AG20443 (cell line): ENCODE data around the gene TYROBP.
"Not testable (repeated sequence)": the region's sequence is repeated elsewhere in the genome, so short reads cannot be mapped to it uniquely, and the experiment has no call there.

Experiments used
- DNase-seq: peaks from one replicate; pipeline ENCODE4 v3.0.0; 2012; ENCODE audit warnings: low spot score, mixed read lengths

Gene TYROBP

GRCh38 chr19:35908010-35908441 is at the start of gene TYROBP:
TYROBP (minus strand) TSS chr19:35908295; CDS start chr19:35908228, 67 bp downstream.
- DNase-seq, result no peak

DNA sequence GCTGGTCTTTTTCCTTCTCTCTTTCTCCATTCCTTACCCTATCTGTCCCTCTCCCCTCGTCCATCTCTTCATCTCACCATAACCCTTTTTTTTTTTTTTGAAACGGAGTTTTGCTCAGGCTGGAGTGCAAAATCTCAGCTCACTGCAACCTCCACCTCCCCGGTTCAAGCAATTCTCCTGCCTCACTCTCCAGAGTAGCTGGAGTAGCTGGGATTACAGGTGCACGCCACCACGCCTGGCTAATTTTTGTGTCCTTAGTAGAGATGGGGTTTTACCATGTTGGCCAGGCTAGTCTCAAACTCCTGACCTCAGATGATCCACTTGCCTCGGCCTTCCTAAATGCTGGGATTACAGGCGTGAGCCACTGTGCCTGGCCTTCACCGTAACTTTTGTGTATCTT is 49.3 kb upstream of the TYROBP start:
- DNase-seq, result not testable (repeated sequence)

DNA sequence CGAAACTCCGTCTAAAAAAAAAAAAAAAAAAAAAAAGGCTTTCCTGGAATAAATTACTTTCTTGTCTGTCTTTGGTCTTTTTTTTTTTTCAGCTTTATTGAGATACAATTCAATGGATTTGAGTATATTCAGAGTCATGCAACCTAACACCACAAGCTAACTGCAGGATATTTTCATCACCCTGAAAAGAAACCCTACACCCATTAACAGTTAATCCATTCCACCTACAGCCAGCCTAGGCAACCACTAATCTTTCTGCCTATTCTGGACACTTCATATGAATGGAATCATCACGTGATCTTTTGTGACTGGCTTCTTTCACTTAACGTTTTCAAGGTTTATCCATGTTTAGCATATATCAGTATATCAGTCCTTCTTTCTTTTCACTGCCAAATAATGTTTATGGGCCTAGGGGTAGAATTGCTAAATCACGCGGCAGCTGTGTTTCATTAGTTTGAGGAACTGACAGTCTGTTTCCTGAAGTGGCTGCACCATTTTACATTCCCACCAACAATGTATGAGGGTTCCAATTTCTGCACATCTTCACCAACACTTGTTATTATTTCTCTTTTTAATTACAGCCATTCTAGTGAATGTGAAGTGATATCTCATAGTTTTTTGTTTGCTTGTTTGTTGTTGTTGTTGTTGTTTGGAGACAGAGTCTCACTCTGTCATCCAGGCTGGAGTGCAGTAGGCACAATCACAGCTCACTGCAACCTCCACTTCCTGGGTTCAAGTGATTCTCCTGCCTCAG is 48.0 kb upstream of the TYROBP start:
- DNase-seq, result no peak

- peak; percentile 28 for DNase-seq
These were observed 41.0 kb upstream of the TYROBP start for GRCh38 chr19:35949131-35949530.

- no peak for DNase-seq
These were observed 38.1 kb upstream of the TYROBP start for GRCh38 chr19:35946203-35946602.

DNA sequence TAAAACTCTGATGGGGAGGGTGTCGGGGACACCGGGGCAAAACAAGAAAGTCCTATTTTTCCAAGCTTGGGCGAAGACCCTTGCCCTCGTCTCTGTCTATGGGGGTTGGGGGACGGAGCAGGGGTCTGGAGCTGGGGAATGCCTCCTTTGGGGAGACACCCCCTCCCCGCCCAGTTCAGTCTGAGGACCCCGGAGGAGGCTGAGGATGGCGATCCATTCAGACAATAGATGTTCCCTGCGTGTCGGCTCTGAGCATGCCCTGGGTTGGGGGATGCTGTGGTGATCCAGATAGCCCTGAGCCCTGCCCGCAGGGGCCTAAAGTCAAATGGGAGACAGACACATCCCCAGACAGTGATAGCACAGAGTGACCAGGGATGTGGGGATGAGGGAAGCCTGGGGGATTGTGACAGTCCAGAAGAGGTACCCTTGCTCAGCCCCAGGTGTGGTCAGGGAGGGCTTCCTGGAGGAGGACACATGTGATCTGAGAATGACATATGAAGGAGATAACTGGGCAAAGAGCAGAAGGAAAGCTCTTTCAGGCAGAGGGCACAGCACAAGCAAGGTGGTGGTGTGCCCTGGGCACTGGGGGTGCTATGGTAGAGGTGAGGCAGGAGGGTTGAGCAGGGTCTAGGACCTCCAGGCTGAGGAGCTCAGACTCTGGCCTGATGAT is 37.2 kb upstream of the TYROBP start:
- DNase-seq, result no peak

DNA sequence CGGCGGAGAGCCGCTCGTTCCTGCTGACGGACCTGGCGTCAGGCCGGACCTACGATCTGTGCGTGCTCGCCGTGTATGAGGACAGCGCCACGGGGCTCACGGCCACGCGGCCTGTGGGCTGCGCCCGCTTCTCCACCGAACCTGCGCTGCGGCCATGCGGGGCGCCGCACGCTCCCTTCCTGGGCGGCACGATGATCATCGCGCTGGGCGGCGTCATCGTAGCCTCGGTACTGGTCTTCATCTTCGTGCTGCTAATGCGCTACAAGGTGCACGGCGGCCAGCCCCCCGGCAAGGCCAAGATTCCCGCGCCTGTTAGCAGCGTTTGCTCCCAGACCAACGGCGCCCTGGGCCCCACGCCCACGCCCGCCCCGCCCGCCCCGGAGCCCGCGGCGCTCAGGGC is 36.5 kb upstream of the TYROBP start:
- DNase-seq, result no peak

DNA sequence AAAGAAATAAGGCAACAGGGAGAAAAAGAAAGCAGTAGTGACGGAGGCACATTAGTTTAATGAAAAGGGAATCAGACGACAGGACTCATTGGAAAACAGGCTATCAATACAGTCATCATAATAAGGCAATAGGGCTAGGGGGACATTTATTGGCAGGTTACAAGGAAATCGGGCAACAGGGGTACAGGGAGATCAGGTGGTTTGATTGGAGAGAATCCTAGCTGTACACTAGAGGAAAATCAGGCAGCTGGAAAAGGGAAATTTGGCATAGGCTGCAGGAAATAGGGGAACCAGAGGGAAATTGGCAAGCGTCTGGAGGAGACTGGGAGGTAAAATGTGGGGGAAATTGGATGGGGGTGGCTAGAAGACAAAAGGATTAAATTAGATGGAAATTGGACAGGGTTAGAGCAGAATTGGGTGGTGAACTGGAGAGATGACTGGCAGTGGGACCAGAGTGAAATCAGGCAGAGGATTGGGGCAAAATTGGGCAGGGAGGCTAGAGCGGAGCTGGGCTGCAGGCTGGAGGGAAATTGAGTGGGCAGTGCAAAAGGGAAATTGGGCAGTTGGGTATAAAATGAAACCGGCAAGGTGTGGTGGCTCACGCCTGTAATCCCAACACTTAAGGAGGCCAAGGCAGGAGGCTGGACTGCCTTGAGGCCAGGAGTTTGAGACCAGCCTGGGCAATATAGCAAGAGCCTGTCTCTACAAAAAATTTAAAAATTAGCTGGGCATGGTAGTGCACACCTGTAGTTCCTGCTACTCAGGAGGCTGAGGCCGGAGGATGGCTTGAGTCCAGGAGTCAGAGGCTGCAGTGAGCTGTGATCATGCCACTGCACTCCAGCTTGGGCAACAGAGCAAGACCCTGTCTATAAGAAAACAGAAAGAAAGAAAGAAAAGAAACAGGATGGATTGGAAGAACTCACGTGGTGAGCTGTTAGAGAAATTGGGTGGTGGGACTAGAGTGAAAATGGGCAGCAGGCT is 35.5 kb upstream of the TYROBP start:
- DNase-seq, result no peak

DNA sequence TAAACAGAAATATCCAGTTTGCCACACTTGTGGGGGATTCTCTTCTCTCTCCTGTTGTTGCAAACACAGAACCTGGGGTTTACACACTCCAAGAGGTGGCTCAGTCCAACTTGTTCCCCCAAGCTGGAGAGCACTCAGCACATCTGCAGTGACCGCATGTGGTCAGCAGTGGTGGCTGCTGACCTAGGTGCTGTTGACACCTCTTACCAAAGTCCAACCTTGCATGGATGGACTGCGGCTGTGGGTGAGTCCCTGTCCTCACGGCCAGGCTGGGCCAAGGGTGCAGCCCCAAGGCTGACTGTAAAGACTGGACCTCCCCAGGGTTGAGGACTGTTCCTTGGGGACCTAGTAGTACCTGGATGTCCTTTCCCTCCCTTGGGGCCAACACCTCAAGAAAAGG is 34.1 kb upstream of the TYROBP start:
- DNase-seq, result no peak

DNA sequence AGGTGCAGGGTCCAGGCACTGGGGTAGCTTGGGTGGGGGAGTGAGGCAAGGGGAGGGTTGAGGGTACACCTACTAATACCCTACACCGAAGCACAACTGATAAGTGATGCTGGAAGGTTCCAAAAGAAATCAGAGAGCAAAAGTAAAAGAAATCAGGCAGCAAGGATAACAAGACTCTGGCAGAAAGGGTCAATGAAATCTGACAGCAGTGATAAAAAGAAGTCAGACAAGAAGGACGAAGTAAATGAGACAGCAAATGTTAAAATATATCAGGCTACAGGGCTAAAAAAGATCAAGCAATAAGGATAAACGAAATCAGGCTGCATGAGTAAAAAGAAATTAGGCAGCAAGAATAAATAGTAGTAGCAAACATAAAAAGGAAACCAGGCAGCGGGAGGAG is 32.7 kb upstream of the TYROBP start:
- DNase-seq, result no peak

DNA sequence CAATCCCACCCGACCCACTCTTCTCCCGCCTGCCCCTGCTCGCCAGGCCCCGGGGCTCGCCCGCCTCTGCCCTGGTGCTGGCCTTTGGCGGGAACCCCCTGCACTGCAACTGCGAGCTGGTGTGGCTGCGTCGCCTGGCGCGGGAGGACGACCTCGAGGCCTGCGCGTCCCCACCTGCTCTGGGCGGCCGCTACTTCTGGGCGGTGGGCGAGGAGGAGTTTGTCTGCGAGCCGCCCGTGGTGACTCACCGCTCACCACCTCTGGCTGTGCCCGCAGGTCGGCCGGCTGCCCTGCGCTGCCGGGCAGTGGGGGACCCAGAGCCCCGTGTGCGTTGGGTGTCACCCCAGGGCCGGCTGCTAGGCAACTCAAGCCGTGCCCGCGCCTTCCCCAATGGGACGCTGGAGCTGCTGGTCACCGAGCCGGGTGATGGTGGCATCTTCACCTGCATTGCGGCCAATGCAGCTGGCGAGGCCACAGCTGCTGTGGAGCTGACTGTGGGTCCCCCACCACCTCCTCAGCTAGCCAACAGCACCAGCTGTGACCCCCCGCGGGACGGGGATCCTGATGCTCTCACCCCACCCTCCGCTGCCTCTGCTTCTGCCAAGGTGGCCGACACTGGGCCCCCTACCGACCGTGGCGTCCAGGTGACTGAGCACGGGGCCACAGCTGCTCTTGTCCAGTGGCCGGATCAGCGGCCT is 32.1 kb upstream of the TYROBP start:
- no peak for DNase-seq

DNA sequence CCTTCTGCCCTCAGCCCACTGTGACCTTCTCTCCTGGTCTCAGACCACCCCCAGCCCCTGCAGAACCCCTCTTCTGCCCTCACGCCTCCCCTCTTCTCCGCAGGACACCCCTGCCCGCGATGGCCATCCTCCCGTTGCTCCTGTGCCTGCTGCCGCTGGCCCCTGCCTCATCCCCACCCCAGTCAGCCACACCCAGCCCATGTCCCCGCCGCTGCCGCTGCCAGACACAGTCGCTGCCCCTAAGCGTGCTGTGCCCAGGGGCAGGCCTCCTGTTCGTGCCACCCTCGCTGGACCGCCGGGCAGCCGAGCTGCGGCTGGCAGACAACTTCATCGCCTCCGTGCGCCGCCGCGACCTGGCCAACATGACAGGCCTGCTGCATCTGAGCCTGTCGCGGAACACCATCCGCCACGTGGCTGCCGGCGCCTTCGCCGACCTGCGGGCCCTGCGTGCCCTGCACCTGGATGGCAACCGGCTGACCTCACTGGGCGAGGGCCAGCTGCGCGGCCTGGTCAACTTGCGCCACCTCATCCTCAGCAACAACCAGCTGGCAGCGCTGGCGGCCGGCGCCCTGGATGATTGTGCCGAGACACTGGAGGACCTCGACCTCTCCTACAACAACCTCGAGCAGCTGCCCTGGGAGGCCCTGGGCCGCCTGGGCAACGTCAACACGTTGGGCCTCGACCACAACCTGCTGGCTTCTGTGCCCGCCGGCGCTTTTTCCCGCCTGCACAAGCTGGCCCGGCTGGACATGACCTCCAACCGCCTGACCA is 31.4 kb upstream of the TYROBP start:
- DNase-seq, result no peak

- DNase-seq, result no peak
These were observed 30.5 kb upstream of the TYROBP start for GRCh38 chr19:35938282-35939224.

GRCh38 chr19:35937345-35938281 is 29.5 kb upstream of the TYROBP start:
- no peak for DNase-seq

DNA sequence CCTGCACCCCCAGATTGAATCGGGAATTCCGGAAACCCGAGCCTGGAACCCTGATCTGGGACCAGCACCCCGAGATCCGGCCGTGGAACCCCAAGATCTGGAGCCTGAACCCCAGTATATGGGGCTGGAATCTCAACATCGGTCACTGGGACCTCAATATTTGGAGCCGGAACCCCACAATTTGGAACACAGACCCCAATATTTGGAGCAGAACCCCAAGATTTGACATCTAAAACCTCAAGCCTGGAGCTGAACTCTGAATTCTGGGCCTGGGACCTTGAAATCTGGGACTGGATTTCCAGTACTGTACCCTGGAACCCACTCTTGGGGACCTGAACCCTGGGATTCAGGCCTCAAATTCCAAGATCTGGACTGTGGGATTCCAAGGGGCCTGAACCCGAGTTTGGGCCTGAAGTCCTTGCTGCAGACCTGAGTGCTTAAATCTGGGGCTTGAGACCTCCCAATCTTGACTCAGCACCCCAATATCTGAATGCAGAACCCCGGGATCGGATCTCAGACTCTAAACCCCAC is 28.7 kb upstream of the TYROBP start:
- no peak for DNase-seq

GRCh38 chr19:35935911-35936737 is 28.0 kb upstream of the TYROBP start, which contains the start of gene LRFN3:
LRFN3 (plus strand) TSS chr19:35936374; CDS start chr19:35939426, 3,052 bp downstream.
- peak; percentile 92 for DNase-seq

DNA sequence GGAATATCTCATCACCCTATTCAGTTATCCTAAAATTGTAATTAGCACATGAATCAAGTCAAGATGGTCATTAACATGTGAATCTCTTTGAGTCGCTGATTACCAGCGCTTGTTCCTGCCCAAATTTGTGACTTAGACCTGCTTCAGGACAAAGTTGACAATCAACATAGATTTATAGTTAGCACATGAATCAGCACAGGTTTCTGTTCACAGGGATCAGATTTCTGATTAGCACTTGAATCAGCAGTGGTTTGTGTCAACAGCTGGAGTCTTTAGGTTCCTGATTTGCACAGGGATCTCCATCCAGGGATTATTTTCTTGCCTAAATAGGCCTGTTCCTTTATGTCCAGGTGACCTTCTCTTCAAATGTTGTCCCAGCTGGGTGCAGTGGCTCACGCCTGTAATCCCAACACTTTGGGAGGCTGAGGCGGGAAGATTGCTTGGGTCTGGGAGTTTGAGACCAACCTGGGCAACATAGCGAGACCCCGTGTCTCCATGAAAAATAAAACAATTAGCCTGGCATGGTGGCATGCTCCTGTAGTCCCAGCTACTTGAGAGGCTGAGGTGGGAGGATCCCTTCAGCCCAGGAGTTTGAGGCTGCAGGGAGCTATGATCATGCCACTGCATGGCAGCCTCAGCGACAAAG is 24.3 kb upstream of the TYROBP start:
- DNase-seq, result no peak
